HepG2 (cell line): ENCODE results near the gene RNU11. TPM values are rescaled to one million over a fixed set of nuclear protein-coding genes. Genes with fewer than 3 reads are reported as not detected.

ENCODE experiments used
- CEBPZ ChIP-seq: IDR thresholded peaks from 2 replicates; pipeline ENCODE4 v1.6.1; 2012; ENCODE audit warnings: low read length, improper control_type of control experiment
- HNF1A ChIP-seq, 2 experiments: sonication (generic) in 1 of 2; formaldehyde crosslinking in 1 of 2; IDR thresholded peaks; 2 replicates each; pipeline versions ENCODE4 v1.4.0 to v1.6.1; 2016 to 2020; ENCODE audit warnings: borderline replicate concordance in 1 of 2, low read depth in 1 of 2, mild to moderate bottlenecking in 1 of 2, missing genetic modification reagents in 1 of 2
- PCBP1 ChIP-seq: fragments of 200-400 bp; formaldehyde crosslinking; IDR thresholded peaks from 2 replicates; pipeline ENCODE4 v1.6.1; 2017; ENCODE audit warnings: mild to moderate bottlenecking, low read depth, low read length, borderline replicate concordance
- RERE ChIP-seq: IDR thresholded peaks from 2 replicates; pipeline ENCODE4 v1.6.1; 2016; ENCODE audit warnings: low read depth, missing genetic modification reagents, missing compliant biosample characterization
- THRA ChIP-seq: sonication (generic); formaldehyde crosslinking; IDR thresholded peaks from 2 replicates; pipeline ENCODE4 v1.4.0; 2020; ENCODE audit warnings: missing genetic modification reagents, borderline replicate concordance
- ZNF160 ChIP-seq: sonication (generic); formaldehyde crosslinking; IDR thresholded peaks from 2 replicates; pipeline ENCODE4 v1.8.0; 2022; ENCODE audit warnings: mild to moderate bottlenecking, inconsistent platforms, missing genetic modification reagents
- ZNF574 ChIP-seq: sonication (generic); formaldehyde crosslinking; IDR thresholded peaks from 2 replicates; pipeline ENCODE4 v1.4.0; 2020; ENCODE audit warnings: missing genetic modification reagents
- polyA plus RNA-seq, 8 experiments: library from polyadenylated mRNA; depleted of rRNA in 3 of 8; stranded (reverse) in 7 of 8; unstranded in 1 of 8; fragments of >200 nt; fragmentation: Illumina TruSeq in 4 of 8; extraction: Trizol in 4 of 8; gene quantifications; 2 replicates each; pipeline versions ENCODE4 v1.2.1 to v1.2.3, GENCODE V29; 2011 to 2016; ENCODE audit warnings: low read depth in 4 of 8, missing spikeins in 1 of 8, mixed read lengths in 1 of 8; ENCODE audit not compliant: insufficient read depth in 1 of 8
- total RNA-seq, 5 experiments: library from RNA; depleted of rRNA; stranded (reverse); fragments of >200 nt; fragmentation: Illumina TruSeq; extraction: Trizol; gene quantifications; 2 replicates each; pipeline ENCODE4 v1.2.3, GENCODE V29; 2016; ENCODE audit warnings: low read depth in 1 of 5

Gene RNU11
- total and polyA plus RNA-seq, 2 of the 13 experiments (the other 11 are each of a cell fraction or from before 2014, with no cell fraction given): not detected

GRCh38 chr1:28668191-28668955 lies 20.0 kb downstream of the RNU11 start, which contains the start of gene GMEB1 (continued):
- no peak for TF ChIP-seq RERE (CRISPR knock-in tag)
- TF ChIP-seq CEBPZ: no peak
- TF ChIP-seq ZNF160: no peak
- TF ChIP-seq PCBP1: no peak
- TF ChIP-seq ZNF574 (CRISPR knock-in tag): peak; percentile 96
- TF ChIP-seq HNF1A (IDR thresholded peaks at IDR 0.05; ENCODE audit: low read depth): no peak
- TF ChIP-seq HNF1A (CRISPR knock-in tag; IDR thresholded peaks at IDR 0.05; ENCODE audit: borderline replicate concordance): no peak
- no peak for TF ChIP-seq THRA
